Hepatocyte (in vitro differentiated cells): ENCODE measurements around the gene BLACAT1.

Source experiments
- EZH2phosphoT487 ChIP-seq: fragments of 200-600 bp; sonication (generic); IDR thresholded peaks from one replicate; pipeline ENCODE4 v1.6.1; 2018; ENCODE audit warnings: antibody characterized with exemption, mild to moderate bottlenecking, low read depth, moderate library complexity; ENCODE audit not compliant: unreplicated experiment, severe bottlenecking
- TF ChIP-seq, protein P1 (sequence below): fragments of 200-600 bp; sonication (generic); IDR thresholded peaks from 2 replicates; pipeline ENCODE4 v1.5.1; 2016; ENCODE audit warnings: antibody characterized with exemption, mild to moderate bottlenecking; ENCODE audit not compliant: poor library complexity

DNA sequence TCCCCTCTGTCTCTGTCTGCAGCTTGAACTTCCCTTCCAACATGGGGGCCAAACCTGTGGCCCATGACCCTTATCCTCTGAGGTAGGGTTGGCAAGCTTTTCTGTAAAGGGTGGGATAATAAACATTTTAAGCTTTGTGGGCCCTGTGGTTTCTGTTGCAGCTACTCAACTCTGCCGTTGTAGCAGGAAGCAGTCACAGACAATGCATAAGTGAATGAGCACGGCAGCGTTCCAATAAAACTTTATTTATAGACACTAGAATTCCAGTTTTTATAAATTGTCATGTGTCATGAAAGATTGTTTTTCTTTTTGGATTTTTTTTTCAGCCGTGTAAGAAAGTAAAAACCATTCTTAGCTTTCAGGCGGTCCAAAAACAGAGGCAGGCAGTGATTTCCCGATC, 30.4 kb upstream of the BLACAT1 start:
- TF ChIP-seq, protein P1, sequence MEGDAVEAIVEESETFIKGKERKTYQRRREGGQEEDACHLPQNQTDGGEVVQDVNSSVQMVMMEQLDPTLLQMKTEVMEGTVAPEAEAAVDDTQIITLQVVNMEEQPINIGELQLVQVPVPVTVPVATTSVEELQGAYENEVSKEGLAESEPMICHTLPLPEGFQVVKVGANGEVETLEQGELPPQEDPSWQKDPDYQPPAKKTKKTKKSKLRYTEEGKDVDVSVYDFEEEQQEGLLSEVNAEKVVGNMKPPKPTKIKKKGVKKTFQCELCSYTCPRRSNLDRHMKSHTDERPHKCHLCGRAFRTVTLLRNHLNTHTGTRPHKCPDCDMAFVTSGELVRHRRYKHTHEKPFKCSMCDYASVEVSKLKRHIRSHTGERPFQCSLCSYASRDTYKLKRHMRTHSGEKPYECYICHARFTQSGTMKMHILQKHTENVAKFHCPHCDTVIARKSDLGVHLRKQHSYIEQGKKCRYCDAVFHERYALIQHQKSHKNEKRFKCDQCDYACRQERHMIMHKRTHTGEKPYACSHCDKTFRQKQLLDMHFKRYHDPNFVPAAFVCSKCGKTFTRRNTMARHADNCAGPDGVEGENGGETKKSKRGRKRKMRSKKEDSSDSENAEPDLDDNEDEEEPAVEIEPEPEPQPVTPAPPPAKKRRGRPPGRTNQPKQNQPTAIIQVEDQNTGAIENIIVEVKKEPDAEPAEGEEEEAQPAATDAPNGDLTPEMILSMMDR, result no peak
- TF ChIP-seq EZH2phosphoT487, result no peak
